SK-N-SH (cell line): ENCODE measurements around the gene RGS11. TPM values are rescaled to one million over a fixed set of nuclear protein-coding genes. Genes with fewer than 3 reads are reported as not detected.

ENCODE experiments used
- CTCF ChIA-PET: fragments of 300-600, 350-600 bp; formaldehyde crosslinking; extraction: SDS; loops from one replicate; lab custom pipeline; 2021; lab: Yijun Ruan, JAX
- POLR2A ChIA-PET: fragments of 350-600 bp; sonication (Branson Sonifier 250); formaldehyde crosslinking; extraction: SDS; loops from one replicate; lab custom pipeline; 2020; ENCODE audit warnings: antibody characterized with exemption, inconsistent platforms; lab: Yijun Ruan, JAX
- DNase-seq: peaks from one replicate; pipeline ENCODE4 v3.0.0; 2012
- H2AFZ ChIP-seq: fragments of 200-600 bp; sonication (generic); 2 replicates; pipeline ENCODE4 v1.8.1; 2016; ENCODE audit warnings: antibody characterized with exemption, mild to moderate bottlenecking, low read depth
- H3F3A ChIP-seq: fragments of 200-600 bp; sonication (generic); replicated peaks from 2 replicates; pipeline ENCODE3; 2016; ENCODE audit warnings: antibody characterized with exemption, mild to moderate bottlenecking; ENCODE audit not compliant: insufficient read depth
- H3K27ac ChIP-seq, 2 experiments: fragments of 200-500 bp in 1 of 2; fragments of 200-600 bp in 1 of 2; sonication (Bioruptor generic) in 1 of 2; sonication (generic), shearing (Covaris generic) in 1 of 2; 2 replicates each; pipeline versions ENCODE4 v1.5.1 to v1.6.1; 2014 to 2016; ENCODE audit warnings: low read depth in 2 of 2, inconsistent platforms in 1 of 2, low read length in 1 of 2, mild to moderate bottlenecking in 1 of 2, mixed read lengths in 1 of 2
- H3K27me3 ChIP-seq: fragments of 200-600 bp; sonication (generic), shearing (Covaris generic); 2 replicates; pipeline ENCODE4 v1.6.1; 2016; ENCODE audit warnings: mixed run types; ENCODE audit not compliant: insufficient read depth
- H3K36me3 ChIP-seq, 2 experiments: fragments of 200-500 bp in 1 of 2; fragments of 200-600 bp in 1 of 2; sonication (Bioruptor generic) in 1 of 2; sonication (generic) in 1 of 2; replicated peaks in 1 of 2; 2 replicates each; pipeline versions ENCODE3 to v1.5.1; 2014 to 2016; ENCODE audit warnings: low read length in 1 of 2, mild to moderate bottlenecking in 1 of 2; ENCODE audit not compliant: insufficient read depth in 2 of 2, control insufficient read depth in 1 of 2
- H3K4me1 ChIP-seq, 2 experiments: fragments of 200-500 bp in 1 of 2; fragments of 200-600 bp in 1 of 2; sonication (Bioruptor generic) in 1 of 2; sonication (generic), shearing (Covaris generic) in 1 of 2; 2 replicates each; pipeline versions ENCODE4 v1.5.1 to v1.6.1; 2014 to 2016; ENCODE audit warnings: low read depth in 1 of 2, low read length in 1 of 2, mixed run types in 1 of 2; ENCODE audit not compliant: insufficient read depth in 2 of 2, control insufficient read depth in 1 of 2
- H3K4me2 ChIP-seq: fragments of 200-600 bp; sonication (generic), shearing (Covaris generic); 2 replicates; pipeline ENCODE4 v1.6.1; 2017; ENCODE audit warnings: mixed run types
- H3K4me3 ChIP-seq, 2 experiments: fragments of 200-500 bp in 1 of 2; fragments of 200-600 bp in 1 of 2; sonication (Bioruptor generic) in 1 of 2; sonication (generic), shearing (Covaris generic) in 1 of 2; 2 replicates each; pipeline versions ENCODE4 v1.5.1 to v1.8.1; 2014 to 2016; ENCODE audit warnings: low read depth in 2 of 2, inconsistent platforms in 1 of 2, low read length in 1 of 2, mild to moderate bottlenecking in 1 of 2, mixed read lengths in 1 of 2, moderate library complexity in 1 of 2
- H3K79me2 ChIP-seq: fragments of 200-600 bp; sonication (generic); 2 replicates; pipeline ENCODE4 v1.8.1; 2017; ENCODE audit warnings: mild to moderate bottlenecking; ENCODE audit not compliant: insufficient read depth
- H3K9ac ChIP-seq: fragments of 200-600 bp; sonication (generic); 2 replicates; pipeline ENCODE4 v1.6.1; 2017; ENCODE audit warnings: mixed run types
- H3K9me2 ChIP-seq: fragments of 200-600 bp; sonication (generic); 2 replicates; pipeline ENCODE4 v1.6.1; 2017; ENCODE audit warnings: mixed run types
- H3K9me3 ChIP-seq: fragments of 200-600 bp; sonication (generic); 2 replicates; pipeline ENCODE4 v1.6.1; 2017; ENCODE audit warnings: mixed run types, mild to moderate bottlenecking, moderate library complexity
- H4K20me1 ChIP-seq: fragments of 200-600 bp; sonication (generic); 2 replicates; pipeline ENCODE4 v1.6.1; 2017; ENCODE audit warnings: mild to moderate bottlenecking, mixed run types; ENCODE audit not compliant: insufficient read depth
- CHD2 ChIP-seq: fragments of 150-350 bp; IDR thresholded peaks from 2 replicates; pipeline ENCODE4 v1.6.1; 2018; ENCODE audit warnings: low read length; ENCODE audit not compliant: partially characterized antibody
- ELF1 ChIP-seq: IDR thresholded peaks from 2 replicates; pipeline ENCODE4 v1.4.0; 2012
- EP300 ChIP-seq, 2 experiments: IDR thresholded peaks; 2 replicates each; pipeline versions ENCODE4 v1.4.0 to v1.6.1; 2012; ENCODE audit warnings: borderline replicate concordance in 1 of 2, low read depth in 1 of 2, low read length in 1 of 2
- EZH2phosphoT487 ChIP-seq: fragments of 200-600 bp; sonication (generic); IDR thresholded peaks from 2 replicates; pipeline ENCODE4 v1.6.1; 2017; ENCODE audit warnings: low read depth, mixed run types, mild to moderate bottlenecking, antibody characterized with exemption, moderate library complexity, borderline replicate concordance
- FOSL2 ChIP-seq: IDR thresholded peaks from 2 replicates; pipeline ENCODE4 v1.4.0; 2012; ENCODE audit warnings: low read depth, mild to moderate bottlenecking, moderate library complexity, borderline replicate concordance
- FOXJ3 ChIP-seq: sonication (generic); formaldehyde crosslinking; IDR thresholded peaks from 2 replicates; pipeline ENCODE4 v1.5.1; 2020; ENCODE audit warnings: mild to moderate bottlenecking, missing genetic modification reagents
- FOXM1 ChIP-seq: IDR thresholded peaks from 2 replicates; pipeline ENCODE4 v1.4.0; 2012; ENCODE audit warnings: low read depth, mild to moderate bottlenecking
- GABPA ChIP-seq: IDR thresholded peaks from 2 replicates; pipeline ENCODE4 v1.4.0; 2012; ENCODE audit warnings: low read depth, mild to moderate bottlenecking
- GATA2 ChIP-seq: sonication (generic); formaldehyde crosslinking; IDR thresholded peaks from 2 replicates; pipeline ENCODE4 v1.5.0; 2020; ENCODE audit warnings: mild to moderate bottlenecking, missing genetic modification reagents
- IRF3 ChIP-seq: fragments of 150-350 bp; IDR thresholded peaks from 2 replicates; pipeline ENCODE4 v1.6.1; 2016; ENCODE audit warnings: mild to moderate bottlenecking, low read depth, low read length
- MAX ChIP-seq: IDR thresholded peaks from 2 replicates; pipeline ENCODE4 v1.4.0; 2012; ENCODE audit warnings: low read depth
- MEF2A ChIP-seq: IDR thresholded peaks from 2 replicates; pipeline ENCODE4 v1.4.0; 2012; ENCODE audit warnings: low read depth, borderline replicate concordance
- MXI1 ChIP-seq: IDR thresholded peaks from 2 replicates; pipeline ENCODE4 v1.6.1; 2012; ENCODE audit warnings: mild to moderate bottlenecking, low read depth, low read length, improper control_type of control experiment
- NFIC ChIP-seq: IDR thresholded peaks from 2 replicates; pipeline ENCODE4 v1.4.0; 2012; ENCODE audit warnings: borderline replicate concordance
- NRF1 ChIP-seq: IDR thresholded peaks from 2 replicates; pipeline ENCODE4 v1.6.1; 2012; ENCODE audit warnings: low read depth, mild to moderate bottlenecking, low read length
- PBX3 ChIP-seq: IDR thresholded peaks from 2 replicates; pipeline ENCODE4; 2012
- POLR2AphosphoS5 ChIP-seq: IDR thresholded peaks from 2 replicates; pipeline ENCODE4 v1.6.1; 2012; ENCODE audit warnings: low read depth, low read length
- RXRA ChIP-seq: IDR thresholded peaks from 2 replicates; pipeline ENCODE4 v1.4.0; 2012; ENCODE audit warnings: low read depth, mild to moderate bottlenecking, borderline replicate concordance
- SIN3A ChIP-seq: IDR thresholded peaks from 2 replicates; pipeline ENCODE4 v1.6.1; 2012; ENCODE audit warnings: low read depth, mild to moderate bottlenecking, low read length, moderate library complexity, borderline replicate concordance
- SMC3 ChIP-seq: IDR thresholded peaks from 2 replicates; pipeline ENCODE4 v1.6.1; 2012; ENCODE audit warnings: low read depth, low read length, improper control_type of control experiment
- TAF1 ChIP-seq: IDR thresholded peaks from 2 replicates; pipeline ENCODE4 v1.6.1; 2012; ENCODE audit warnings: low read depth, mild to moderate bottlenecking, low read length, moderate library complexity, borderline replicate concordance
- USF1 ChIP-seq: IDR thresholded peaks from 2 replicates; pipeline ENCODE4 v1.4.0; 2012; ENCODE audit warnings: low read depth, borderline replicate concordance
- USF2 ChIP-seq: fragments of 150-350 bp; IDR thresholded peaks from 2 replicates; pipeline ENCODE4 v1.6.1; 2017; ENCODE audit warnings: antibody characterized with exemption, low read length, low read depth, borderline replicate concordance
- YY1 ChIP-seq: IDR thresholded peaks from 2 replicates; pipeline ENCODE4 v1.4.0; 2012; ENCODE audit warnings: low read depth, mild to moderate bottlenecking
- ZBTB33 ChIP-seq: IDR thresholded peaks from 2 replicates; pipeline ENCODE4 v1.4.0; 2012; ENCODE audit warnings: low read depth, borderline replicate concordance
- WGBS: methylation state at CpG from one replicate; pipeline ENCODE4 v1.1.6; 2017; ENCODE audit warnings: low lambda C conversion rate; 5-methylcytosine and 5-hydroxymethylcytosine counted together
- polyA plus RNA-seq, 3 experiments: library from polyadenylated mRNA; depleted of rRNA; stranded (reverse); fragments of >200 nt; gene quantifications; 2 replicates each; pipeline ENCODE4 v1.2.3, GENCODE V29; 2012

RGS11 gene
- polyA plus RNA-seq, 1 of the 3 experiments (the other 2 are of a cell fraction): 9.8 TPM

GRCh38 chr16:259814-260253 lies 15.9 kb downstream of the RGS11 start:
- Histone ChIP-seq H3K4me3 (no peak overlapping the region), H3K9ac (no peak overlapping the region), H4K20me1 (no peaks in the 10 kb centered on the region), H3K9me3 (no peaks in the 10 kb centered on the region), H3K9me2 (no peaks in the 10 kb centered on the region), H3F3A (no peaks in the 10 kb centered on the region), H3K36me3 (peaks cover 8 to 53% of the 10 kb centered on the region in 2 experiments), H3K4me2 (no peak overlapping the region), H2AFZ (no peak overlapping the region), H3K79me2 (no peaks in the 10 kb centered on the region), H3K27me3 (no peaks in the 10 kb centered on the region), H3K4me1 (no peaks in the 10 kb centered on the region), H3K27ac (no peak overlapping the region)
- POLR2A ChIA-PET: no interaction called here
- no peak for DNase-seq
- TF ChIP-seq NFIC: no peak
- TF ChIP-seq USF2: no peak
- no peak for TF ChIP-seq RXRA
- TF ChIP-seq MEF2A: no peak
- TF ChIP-seq POLR2AphosphoS5: no peak
- TF ChIP-seq SMC3: no peak
- TF ChIP-seq GABPA: no peak
- TF ChIP-seq MXI1: no peak
- TF ChIP-seq ELF1: no peak
- TF ChIP-seq TAF1: no peak
- no peak for TF ChIP-seq FOXM1
- no peak for TF ChIP-seq IRF3
- TF ChIP-seq FOSL2: no peak
- TF ChIP-seq YY1: no peak
- no peak for TF ChIP-seq GATA2 (CRISPR knock-in tag)
- no peak for TF ChIP-seq FOXJ3 (CRISPR knock-in tag)
- no peak for TF ChIP-seq SIN3A
- TF ChIP-seq MAX: no peak
- no peak for TF ChIP-seq CHD2
- CTCF ChIA-PET: interaction anchor here (1.1 kb wide), 1 partner anchor 79 kb away, joined by 3 read pairs; the partner anchor contains the start of gene HBQ1
- 97% methylated on average over 9 of the region's 13 CpGs for WGBS

- Histone ChIP-seq H4K20me1 (no peaks in the 10 kb centered on the region), H3K9me2 (no peaks in the 10 kb centered on the region), H3K79me2 (no peaks in the 10 kb centered on the region), H3K27me3 (no peaks in the 10 kb centered on the region), H2AFZ (no peak overlapping the region), H3K4me3 (no peak overlapping the region), H3K27ac (no peak overlapping the region), H3K4me2 (no peak overlapping the region), H3K9me3 (no peaks in the 10 kb centered on the region), H3K9ac (no peak overlapping the region), H3K36me3 (peaks cover 8 to 49% of the 10 kb centered on the region in 2 experiments), H3F3A (no peaks in the 10 kb centered on the region), H3K4me1 (no peaks in the 10 kb centered on the region)
- POLR2A ChIA-PET: no interaction called here
- DNase-seq: no peak
- 94% methylated on average over 10 of the region's 10 CpGs for WGBS
- CTCF ChIA-PET: no interaction called here
- no peak for TF ChIP-seq ZBTB33
- TF ChIP-seq NRF1: no peak
- no peak for TF ChIP-seq FOXJ3 (CRISPR knock-in tag)
- TF ChIP-seq ELF1: no peak
- TF ChIP-seq GATA2 (CRISPR knock-in tag): no peak
- TF ChIP-seq EP300 (IDR thresholded peaks at IDR 0.05; ENCODE audit: borderline replicate concordance in 1 of 2, low read depth in 1 of 2, low read length in 1 of 2): no peak
- no peak for TF ChIP-seq EZH2phosphoT487
- TF ChIP-seq PBX3: no peak
- TF ChIP-seq YY1: no peak
- TF ChIP-seq USF1: no peak
- no peak for TF ChIP-seq TAF1
These were observed 16.5 kb downstream of the RGS11 start for GRCh38 chr16:259226-259625.
